ENCODE results near the gene NCCRP1. TPM values are rescaled to one million over a fixed set of nuclear protein-coding genes. Genes with fewer than 3 reads are reported as not detected.

Gene NCCRP1
- total and polyA plus RNA-seq, 2 donors (not counting 3 experiments of a cell fraction or from before 2014, with no cell fraction given), result 0.06 TPM; not detected in 1

GRCh38 chr19:39169143-39169810 lies 27.5 kb upstream of the NCCRP1 start:
- Histone ChIP-seq H3K27me3 (ENCODE audit: control insufficient read depth in 2 of 2, insufficient read depth in 2 of 2, low read length in 2 of 2) (no peaks in the 10 kb centered on the region), H3K4me2 (ENCODE audit: insufficient read depth, low read length) (no peak overlapping the region), H3K27ac (ENCODE audit: insufficient read depth, low read depth, low read length) (no peak overlapping the region), H3K9me3 (replicated peaks; ENCODE audit: control insufficient read depth, insufficient read depth, low read length) (no peaks in the 10 kb centered on the region), H3K9ac (replicated peaks; ENCODE audit: extremely low read depth, insufficient read depth, low read length) (no peak overlapping the region), H2AFZ (ENCODE audit: low read depth, low read length) (no peak overlapping the region), H3K36me3 (ENCODE audit: control insufficient read depth in 2 of 2, extremely low read depth in 1 of 2, insufficient read depth in 2 of 2, low read length in 2 of 2) (peaks cover 0 to 21% of the 10 kb centered on the region in 2 experiments), H3K4me1 (ENCODE audit: control insufficient read depth, extremely low read depth, insufficient read depth, low read length) (no peaks in the 10 kb centered on the region), H4K20me1 (replicated peaks; ENCODE audit: control insufficient read depth, extremely low read depth, insufficient read depth, low read length) (no peaks in the 10 kb centered on the region), H3K9me1 (replicated peaks; ENCODE audit: control insufficient read depth, extremely low read depth, insufficient read depth, low read length) (no peaks in the 10 kb centered on the region), H3K79me2 (ENCODE audit: control insufficient read depth, insufficient read depth, low read length) (peaks cover 3% of the 10 kb centered on the region), H3K4me3 (replicated peaks in 1 of 3; ENCODE audit: insufficient read depth in 1 of 3, low read depth in 1 of 3, low read length in 3 of 3) (no peak overlapping the region)
- intact Hi-C loops (cut with micrococcal nuclease), result no loop called here
- TF ChIP-seq EZH2 (IDR thresholded peaks at IDR 0.05; ENCODE audit: borderline replicate concordance, low read depth, low read length, severe bottlenecking), result no peak
- FAIRE-seq (no peak), DNase-seq (ENCODE audit: low read depth, low spot score) (no peak)
- ChIA-PET CTCF (no interaction called here), POLR2A (no interaction called here)
- dilution Hi-C loops (cut with MboI; ENCODE audit: extremely low pct_ligation_motif_present, low sequenced_read_pairs), result no loop called here
- no TSS peak for BruUV-seq (replicated peaks)

DNA sequence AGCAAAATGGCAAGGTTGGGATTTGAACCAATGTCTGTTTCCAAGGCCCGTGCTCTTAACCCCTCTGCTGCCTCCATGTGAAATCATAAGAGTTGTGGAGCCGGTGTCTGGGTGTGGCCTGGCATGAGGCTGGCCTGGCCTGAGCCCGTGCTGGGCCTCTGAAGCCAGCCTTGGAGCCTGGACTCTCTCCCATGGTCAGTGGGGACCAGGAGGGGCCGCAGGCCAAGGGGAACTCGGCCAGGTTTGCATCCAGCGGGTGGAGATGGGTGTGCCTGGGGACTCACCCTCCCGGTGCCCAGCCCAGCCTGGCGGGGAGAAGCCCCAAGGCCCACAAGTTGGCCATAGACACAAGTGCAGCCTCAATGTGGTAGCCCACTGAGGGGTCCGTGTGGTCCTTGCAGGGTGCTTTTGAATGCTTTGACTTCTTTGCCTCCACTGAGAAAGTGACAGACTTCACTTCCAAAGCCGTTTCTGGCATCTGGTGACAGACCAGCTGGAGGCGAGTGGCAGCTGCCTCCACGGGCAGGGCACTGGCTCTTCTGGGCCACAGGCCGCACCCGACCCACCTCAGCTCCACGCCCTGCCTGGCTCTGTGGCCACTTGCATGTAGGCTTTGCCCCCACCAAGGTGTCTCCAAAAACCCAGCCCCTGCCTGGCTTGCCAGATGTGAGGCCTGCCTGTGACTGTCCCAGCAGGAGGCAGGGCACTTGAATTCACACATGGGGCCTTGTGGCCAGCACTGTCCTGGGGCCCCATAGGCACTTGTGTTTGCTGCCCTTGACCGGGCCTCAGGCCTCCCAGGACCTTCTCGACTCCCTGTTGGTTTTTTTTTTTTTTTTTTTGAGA lies 26.2 kb upstream of the NCCRP1 start:
- BruUV-seq (replicated peaks), result no TSS peak
- no peak overlapping the region for H3K27ac ChIP-seq (ENCODE audit: insufficient read depth, low read depth, low read length)
- H3K36me3 ChIP-seq (ENCODE audit: control insufficient read depth in 2 of 2, extremely low read depth in 1 of 2, insufficient read depth in 2 of 2, low read length in 2 of 2), result peaks cover 0 to 26% of the 10 kb centered on the region in 2 experiments
- H3K27me3 ChIP-seq (ENCODE audit: control insufficient read depth in 2 of 2, insufficient read depth in 2 of 2, low read length in 2 of 2), result no peaks in the 10 kb centered on the region
- TF ChIP-seq EZH2 (IDR thresholded peaks at IDR 0.05; ENCODE audit: borderline replicate concordance, low read depth, low read length, severe bottlenecking) (no peak), POLR2A (IDR thresholded peaks at IDR 0.05; ENCODE audit: low read depth, low read length) (no peak)
- H3K79me2 ChIP-seq (ENCODE audit: control insufficient read depth, insufficient read depth, low read length), result peaks cover 2% of the 10 kb centered on the region
- no peak overlapping the region for H3K4me2 ChIP-seq (ENCODE audit: insufficient read depth, low read length)
- H3K4me3 ChIP-seq (replicated peaks in 1 of 3; ENCODE audit: insufficient read depth in 1 of 3, low read depth in 1 of 3, low read length in 3 of 3), result no peak overlapping the region
- no peaks in the 10 kb centered on the region for H3K9me1 ChIP-seq (replicated peaks; ENCODE audit: control insufficient read depth, extremely low read depth, insufficient read depth, low read length)
- intact Hi-C loops (cut with micrococcal nuclease), result no loop called here
- dilution Hi-C loops (cut with MboI; ENCODE audit: extremely low pct_ligation_motif_present, low sequenced_read_pairs), result no loop called here
- H4K20me1 ChIP-seq (replicated peaks; ENCODE audit: control insufficient read depth, extremely low read depth, insufficient read depth, low read length), result no peaks in the 10 kb centered on the region
- FAIRE-seq (no peak), DNase-seq (ENCODE audit: low read depth, low spot score) (no peak)
- no peaks in the 10 kb centered on the region for H3K4me1 ChIP-seq (ENCODE audit: control insufficient read depth, extremely low read depth, insufficient read depth, low read length)
- POLR2A ChIA-PET, result no interaction called here
- H3K9ac ChIP-seq (replicated peaks; ENCODE audit: extremely low read depth, insufficient read depth, low read length), result no peak overlapping the region
- H3K9me3 ChIP-seq (replicated peaks; ENCODE audit: control insufficient read depth, insufficient read depth, low read length), result no peaks in the 10 kb centered on the region
- CTCF ChIA-PET, result no interaction called here
- H2AFZ ChIP-seq (ENCODE audit: low read depth, low read length), result no peak overlapping the region
